ENCODE results near the gene SAT2.

SAT2 gene

GRCh38 chr17:7587420-7588151, 40.0 kb downstream of the SAT2 start:
- TF ChIP-seq CTCF (conservative IDR thresholded peaks at IDR 0.05; ENCODE audit: low read depth, low read length) = peak; percentile 29
- H3K4me3 ChIP-seq (ENCODE audit: low read depth, low read length) = no peak overlapping the region
- DNase-seq (ENCODE audit: low read depth) = peak; percentile 94

GRCh38 chr17:7586673-7587419, 40.8 kb downstream of the SAT2 start:
- DNase-seq (ENCODE audit: low read depth) = no peak
- TF ChIP-seq CTCF (conservative IDR thresholded peaks at IDR 0.05; ENCODE audit: low read depth, low read length) = peak; percentile 33
- no peak overlapping the region for H3K4me3 ChIP-seq (ENCODE audit: low read depth, low read length)

GRCh38 chr17:7583253-7584109, 44.1 kb downstream of the SAT2 start, which contains the start of gene MPDU1:
MPDU1 (plus strand) TSS chr17:7583852; CDS start chr17:7583863, 11 bp downstream.
- peak within 1 kb of the TSS; percentile 96 for H3K4me3 ChIP-seq (ENCODE audit: low read depth, low read length)
- DNase-seq (ENCODE audit: low read depth) = peak; percentile 98
- no peak for TF ChIP-seq CTCF (conservative IDR thresholded peaks at IDR 0.05; ENCODE audit: low read depth, low read length)

- no peak for TF ChIP-seq CTCF (conservative IDR thresholded peaks at IDR 0.05; ENCODE audit: low read depth, low read length)
- peak overlapping the region; percentile 96 for H3K4me3 ChIP-seq (ENCODE audit: low read depth, low read length)
- DNase-seq (ENCODE audit: low read depth) = no peak
Measured at GRCh38 chr17:7582396-7583252, 45.0 kb downstream of the SAT2 start.

GRCh38 chr17:7580604-7581575, 46.7 kb downstream of the SAT2 start:
- DNase-seq (ENCODE audit: low read depth) = no peak
- TF ChIP-seq CTCF (conservative IDR thresholded peaks at IDR 0.05; ENCODE audit: low read depth, low read length) = no peak
- H3K4me3 ChIP-seq (ENCODE audit: low read depth, low read length) = no peak overlapping the region
